Tibial artery (tissue), 4 donors: ENCODE measurements around the gene CDKN1A.

ENCODE experiments used
- DNase-seq, 2 donors: peaks; one replicate each; pipeline ENCODE4 v3.0.0-alpha.2; 2019
- H3K27ac ChIP-seq, 2 donors: fragments of 200-600 bp; sonication (generic) in 1 of 2; 1 replicate in 1 of 2; 2 replicates in 1 of 2; pipeline ENCODE4 v1.5.1; 2018 to 2019; ENCODE audit warnings: mild to moderate bottlenecking in 1 of 2
- H3K27me3 ChIP-seq, 2 donors: fragments of 200-600 bp; sonication (generic) in 1 of 2; one replicate each; pipeline versions ENCODE4 v1.5.1 to v1.6.0; 2016 to 2019
- H3K36me3 ChIP-seq, 3 donors: fragments of 200-600 bp; sonication (generic) in 2 of 3; one replicate each; pipeline ENCODE4 v1.5.1; 2016 to 2019; ENCODE audit warnings: mild to moderate bottlenecking in 2 of 3
- H3K4me1 ChIP-seq, 4 donors: fragments of 200-600 bp; sonication (generic) in 2 of 4; 1 replicate in 3 of 4; 2 replicates in 1 of 4; pipeline ENCODE4 v1.5.1; 2016 to 2019
- H3K4me3 ChIP-seq, 2 donors: fragments of 200-600 bp; sonication (generic) in 1 of 2; 1 replicate in 1 of 2; 2 replicates in 1 of 2; pipeline ENCODE4 v1.5.1; 2018 to 2019; ENCODE audit warnings: mild to moderate bottlenecking in 2 of 2
- H3K9me3 ChIP-seq, 3 donors: fragments of 200-600 bp; sonication (generic) in 1 of 3; one replicate each; pipeline ENCODE4 v1.5.1; 2016 to 2019
- intact Hi-C: fragments of 100-400 bp; cut with DNase I; formaldehyde crosslinking; loops from one replicate; pipeline ENCODE4 v1.15.0; 2023; ENCODE audit warnings: low total_unique reads
- TF ChIP-seq, protein P1 (sequence below), 2 experiments: fragments of 200-600 bp in 1 of 2; fragments of 450-650 bp in 1 of 2; IDR thresholded peaks; one replicate each; pipeline ENCODE4 v1.5.1; 2017 to 2019; ENCODE audit warnings: antibody characterized with exemption in 2 of 2, mild to moderate bottlenecking in 1 of 2, moderate library complexity in 1 of 2

CDKN1A gene

DNA sequence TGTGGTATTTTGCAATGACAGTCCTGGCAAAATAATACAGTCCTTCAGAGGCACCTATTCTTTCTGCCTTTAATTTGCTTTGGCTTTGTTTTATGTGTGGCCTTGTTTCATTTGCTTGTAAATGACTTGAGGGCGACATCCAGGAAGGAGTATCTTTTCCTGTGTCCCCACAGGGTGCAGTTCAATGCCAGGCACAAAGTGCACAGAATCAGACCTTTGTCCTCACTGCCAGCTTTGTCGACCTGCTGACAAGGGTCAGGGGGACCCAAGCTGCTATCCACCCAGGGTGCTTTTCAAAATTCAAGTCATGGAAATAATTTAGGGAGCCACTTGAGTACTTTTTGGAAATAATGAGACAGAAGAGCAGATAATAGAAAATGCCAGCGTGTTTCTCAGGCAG lies 37.0 kb upstream of the CDKN1A start:
- Histone ChIP-seq H3K27ac (no peak overlapping the region), H3K9me3 (no peaks in the 10 kb centered on the region), H3K4me3 (no peak overlapping the region), H3K36me3 (no peaks in the 10 kb centered on the region), H3K4me1 (peaks cover 7 to 18% (median 13%) of the 10 kb centered on the region in 4 donors), H3K27me3 (no peaks in the 10 kb centered on the region)
- intact Hi-C loops = no loop called here
- TF ChIP-seq, protein P1, sequence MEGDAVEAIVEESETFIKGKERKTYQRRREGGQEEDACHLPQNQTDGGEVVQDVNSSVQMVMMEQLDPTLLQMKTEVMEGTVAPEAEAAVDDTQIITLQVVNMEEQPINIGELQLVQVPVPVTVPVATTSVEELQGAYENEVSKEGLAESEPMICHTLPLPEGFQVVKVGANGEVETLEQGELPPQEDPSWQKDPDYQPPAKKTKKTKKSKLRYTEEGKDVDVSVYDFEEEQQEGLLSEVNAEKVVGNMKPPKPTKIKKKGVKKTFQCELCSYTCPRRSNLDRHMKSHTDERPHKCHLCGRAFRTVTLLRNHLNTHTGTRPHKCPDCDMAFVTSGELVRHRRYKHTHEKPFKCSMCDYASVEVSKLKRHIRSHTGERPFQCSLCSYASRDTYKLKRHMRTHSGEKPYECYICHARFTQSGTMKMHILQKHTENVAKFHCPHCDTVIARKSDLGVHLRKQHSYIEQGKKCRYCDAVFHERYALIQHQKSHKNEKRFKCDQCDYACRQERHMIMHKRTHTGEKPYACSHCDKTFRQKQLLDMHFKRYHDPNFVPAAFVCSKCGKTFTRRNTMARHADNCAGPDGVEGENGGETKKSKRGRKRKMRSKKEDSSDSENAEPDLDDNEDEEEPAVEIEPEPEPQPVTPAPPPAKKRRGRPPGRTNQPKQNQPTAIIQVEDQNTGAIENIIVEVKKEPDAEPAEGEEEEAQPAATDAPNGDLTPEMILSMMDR (IDR thresholded peaks at IDR 0.05) = no peak
- no peak for DNase-seq

DNA sequence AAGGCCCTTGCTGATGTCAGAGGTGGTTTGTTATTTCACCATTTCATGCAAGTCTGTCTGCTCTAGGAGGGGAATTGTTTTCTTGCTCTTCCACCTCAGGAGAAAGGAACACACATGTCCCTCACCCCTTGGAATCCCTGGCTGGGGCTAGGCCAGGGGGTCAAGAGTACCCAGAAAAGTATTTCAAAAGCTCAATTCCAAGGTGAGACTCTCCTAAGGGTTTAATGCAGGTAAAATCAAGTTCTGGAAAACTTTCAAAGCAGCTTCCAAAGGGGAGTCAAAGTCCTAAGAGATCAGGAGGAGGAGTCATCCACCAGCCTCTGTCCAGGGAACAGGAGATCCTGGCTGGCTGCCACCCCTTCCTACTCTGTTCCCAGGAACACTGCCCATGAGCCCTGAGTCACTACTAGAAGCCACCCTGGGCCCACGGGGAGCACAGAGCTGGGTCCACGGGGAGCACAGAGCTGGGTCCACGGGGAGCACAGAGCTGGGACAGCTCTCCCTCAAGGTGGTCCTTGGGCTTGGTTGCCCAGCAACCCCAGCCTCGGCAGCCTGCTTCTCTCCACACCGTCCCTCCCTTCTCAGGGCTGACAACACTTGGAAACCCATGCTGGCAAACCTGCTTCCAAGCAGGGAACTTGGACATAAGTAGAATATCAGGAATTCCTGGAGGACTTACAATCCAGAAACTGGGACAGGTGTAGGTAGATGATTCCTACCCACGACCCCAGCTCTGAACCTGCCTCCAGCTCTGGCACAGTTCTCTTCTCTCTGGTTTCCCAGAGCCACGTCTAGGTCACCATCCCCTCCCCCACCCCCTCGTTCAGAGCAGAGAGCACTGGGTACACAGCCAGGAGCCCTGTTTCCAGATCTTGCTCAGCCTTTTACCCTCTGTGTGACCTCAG lies 35.3 kb upstream of the CDKN1A start:
- Histone ChIP-seq H3K4me1 (peaks cover 7 to 15% (median 12%) of the 10 kb centered on the region in 4 donors), H3K9me3 (no peaks in the 10 kb centered on the region), H3K4me3 (no peak overlapping the region), H3K27ac (peak overlapping the region; percentile 44 to 56), H3K27me3 (no peaks in the 10 kb centered on the region), H3K36me3 (no peaks in the 10 kb centered on the region)
- TF ChIP-seq, protein P1 (IDR thresholded peaks at IDR 0.05) = no peak
- DNase-seq = peak; percentile 92 to 95
- intact Hi-C loops = no loop called here

DNA sequence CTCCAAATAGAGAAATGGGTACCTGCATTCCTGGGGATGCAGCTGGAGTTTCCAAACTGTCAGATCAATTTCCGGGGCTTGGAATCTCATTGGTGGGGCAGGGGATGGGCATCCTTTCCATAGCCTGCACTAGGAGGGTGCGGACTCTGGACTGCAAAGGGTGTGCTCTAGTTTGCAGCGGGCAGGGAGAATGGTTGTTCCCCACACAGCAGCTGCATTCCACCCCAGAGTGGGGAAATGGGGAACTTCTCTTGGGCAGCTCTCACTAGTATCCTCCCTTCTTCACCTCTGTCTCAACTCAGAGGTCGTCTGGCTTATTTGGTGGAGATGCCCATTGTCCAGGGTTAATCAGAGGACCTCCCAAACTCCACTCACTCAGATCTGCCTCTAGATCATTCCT lies 34.5 kb upstream of the CDKN1A start:
- no peak for DNase-seq
- Histone ChIP-seq H3K4me1 (peaks cover 7 to 15% (median 12%) of the 10 kb centered on the region in 4 donors), H3K27ac (no peak overlapping the region), H3K36me3 (no peaks in the 10 kb centered on the region), H3K9me3 (no peaks in the 10 kb centered on the region), H3K4me3 (no peak overlapping the region), H3K27me3 (no peaks in the 10 kb centered on the region)
- intact Hi-C loops = no loop called here
- TF ChIP-seq, protein P1 (IDR thresholded peaks at IDR 0.05) = no peak

DNA sequence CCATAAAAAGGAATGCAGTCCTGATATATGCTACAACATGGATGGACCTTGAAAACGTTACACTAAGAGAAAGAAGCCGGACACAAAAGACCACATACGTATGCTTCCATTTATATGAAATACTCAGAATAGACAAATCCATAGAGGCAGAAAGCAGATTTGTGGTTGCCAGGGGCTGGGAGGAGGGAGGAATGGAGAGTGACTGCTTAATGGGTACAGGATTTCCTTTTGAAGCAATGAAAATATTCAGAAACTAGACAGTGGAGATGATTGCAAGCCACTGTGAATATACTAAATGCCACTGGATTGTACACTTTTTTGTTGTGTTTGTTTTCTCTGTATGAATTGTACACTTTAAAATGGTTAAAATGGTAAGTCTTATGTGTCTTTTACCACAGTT lies 29.4 kb upstream of the CDKN1A start:
- intact Hi-C loops = no loop called here
- H3K27ac ChIP-seq = no peak overlapping the region
- H3K27me3 ChIP-seq = peaks cover 0 to 2% of the 10 kb centered on the region in 2 donors
- H3K9me3 ChIP-seq = no peaks in the 10 kb centered on the region
- no peak for DNase-seq
- TF ChIP-seq, protein P1 (IDR thresholded peaks at IDR 0.05) = no peak
- no peaks in the 10 kb centered on the region for H3K36me3 ChIP-seq
- peaks cover 0 to 5% (median under 1%) of the 10 kb centered on the region in 4 donors for H3K4me1 ChIP-seq
- H3K4me3 ChIP-seq = no peak overlapping the region

DNA sequence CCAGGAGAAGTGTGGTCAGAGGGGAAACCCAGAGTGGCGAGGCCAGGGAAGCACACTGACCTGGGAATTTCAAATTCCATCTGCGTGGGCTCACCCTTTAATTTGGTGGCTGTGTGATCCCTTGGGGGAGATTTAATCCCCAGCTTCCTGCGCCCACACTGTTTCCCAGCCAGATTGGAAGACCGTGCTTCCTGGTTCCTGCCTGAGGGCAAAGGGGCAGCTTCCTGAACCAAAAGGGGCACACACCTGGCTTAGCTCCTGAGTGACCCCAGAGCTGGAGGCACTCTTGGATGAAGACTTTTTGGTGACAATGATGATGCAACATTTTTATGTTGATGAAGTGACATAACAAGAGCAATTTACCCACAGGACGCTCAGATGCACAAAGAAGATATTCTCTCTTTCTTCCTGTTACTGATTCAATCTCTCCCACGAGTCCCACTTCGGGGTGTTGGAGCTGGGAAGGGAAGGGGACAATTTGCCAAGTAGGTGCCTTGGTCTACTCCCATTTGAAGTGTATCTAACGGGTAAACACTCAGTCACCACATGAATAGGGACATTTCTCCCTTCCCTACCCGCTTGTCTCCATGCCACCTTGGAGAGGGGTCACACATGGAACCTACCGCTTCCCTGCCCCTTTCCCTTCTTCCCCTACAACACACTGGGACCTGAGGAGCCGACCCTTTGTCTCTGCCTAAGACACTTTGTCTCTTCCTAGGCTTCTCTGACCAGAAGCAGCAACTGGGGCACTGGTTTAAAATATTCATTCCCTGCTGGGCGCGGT lies 28.6 kb upstream of the CDKN1A start:
- intact Hi-C loops = no loop called here
- Histone ChIP-seq H3K36me3 (no peaks in the 10 kb centered on the region), H3K4me1 (peaks cover 0 to 5% (median 0%) of the 10 kb centered on the region in 4 donors), H3K4me3 (no peak overlapping the region), H3K27me3 (peaks cover 0 to 5% of the 10 kb centered on the region in 2 donors), H3K9me3 (no peaks in the 10 kb centered on the region), H3K27ac (no peak overlapping the region)
- DNase-seq = no peak
- TF ChIP-seq, protein P1 (IDR thresholded peaks at IDR 0.05) = no peak
